HK-2 (cell line): ENCODE data around the gene BPI.
"Not testable (repeated sequence)": the region's sequence is repeated elsewhere in the genome, so short reads cannot be mapped to it uniquely, and the experiment has no call there.

Source experiments
- DNase-seq: peaks from one replicate; pipeline ENCODE4 v3.0.0-alpha.2; 2018; ENCODE audit not compliant: unreplicated experiment

BPI gene

DNA sequence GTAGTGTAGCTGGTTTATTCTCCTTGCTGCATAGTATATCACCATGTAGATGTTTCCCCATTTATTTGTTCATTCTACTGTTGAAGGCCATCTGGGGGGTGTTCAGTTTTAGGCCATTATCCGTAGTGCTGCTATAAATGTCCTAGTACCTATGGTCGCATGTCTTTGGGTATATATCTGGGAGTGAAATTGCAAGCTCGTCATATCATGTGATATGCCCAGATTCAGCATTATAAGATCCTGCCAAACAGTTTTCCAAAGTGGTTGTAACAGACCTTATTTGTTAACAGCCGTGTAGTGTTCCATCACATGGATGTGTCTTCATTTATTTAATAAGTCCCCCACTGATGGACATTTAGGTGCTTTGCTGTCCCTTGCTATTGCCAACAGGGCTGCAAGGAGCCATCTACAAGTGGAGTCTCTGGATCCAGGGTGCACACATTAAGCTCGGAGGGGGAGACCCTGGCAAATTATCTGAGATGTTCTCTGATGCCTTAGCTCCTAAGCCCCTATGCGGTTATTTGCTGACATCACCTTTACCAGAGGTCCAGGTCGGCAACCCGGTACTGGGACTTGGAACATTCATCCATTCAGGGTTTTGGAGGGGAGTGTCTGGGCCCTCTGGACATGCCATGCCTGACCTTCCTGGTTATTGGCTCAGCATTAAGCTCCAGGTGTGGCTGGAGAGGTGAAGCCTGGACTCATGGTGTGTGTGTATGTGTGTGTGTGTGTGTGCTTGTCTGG lies 59.2 kb downstream of the BPI start:
- no peak for DNase-seq

DNA sequence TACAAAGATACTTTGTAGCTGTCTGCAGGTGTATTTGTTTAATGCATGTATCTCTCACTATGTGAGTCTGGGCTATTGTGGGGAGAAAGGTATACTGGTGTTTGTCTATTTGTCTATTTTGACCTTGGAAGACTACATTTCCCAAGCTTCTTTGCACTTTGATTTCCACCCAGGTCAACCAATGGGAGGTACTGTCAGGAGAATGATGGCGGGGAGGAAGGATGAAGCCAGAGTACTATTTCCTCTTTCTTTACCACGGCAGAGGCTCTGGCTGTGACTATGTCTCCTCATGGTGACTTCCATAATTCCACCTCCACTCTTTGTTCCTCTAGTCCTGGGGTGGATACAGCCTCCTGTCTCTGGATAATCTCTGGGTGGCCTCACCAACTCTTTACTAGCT lies 65.4 kb downstream of the BPI start:
- DNase-seq, result no peak

DNA sequence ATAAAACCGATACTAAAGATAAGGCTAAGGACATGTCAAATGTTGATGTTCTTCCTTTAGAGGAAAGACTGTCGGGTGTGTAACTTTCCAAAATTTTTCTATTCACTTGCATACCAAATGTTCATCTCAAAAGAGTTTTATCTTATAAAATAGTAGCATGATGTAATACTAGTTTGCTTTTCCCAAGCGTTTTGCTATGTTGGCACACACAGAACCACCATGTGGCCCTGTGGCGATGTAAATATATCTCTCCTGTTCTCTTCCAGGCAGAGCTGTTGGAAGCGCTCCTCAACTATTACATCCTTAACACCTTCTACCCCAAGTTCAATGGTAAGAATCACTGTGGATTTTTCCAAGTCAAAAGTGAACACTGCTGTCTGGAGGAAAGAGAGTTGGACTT lies 68.8 kb downstream of the BPI start:
- DNase-seq, result no peak

DNA sequence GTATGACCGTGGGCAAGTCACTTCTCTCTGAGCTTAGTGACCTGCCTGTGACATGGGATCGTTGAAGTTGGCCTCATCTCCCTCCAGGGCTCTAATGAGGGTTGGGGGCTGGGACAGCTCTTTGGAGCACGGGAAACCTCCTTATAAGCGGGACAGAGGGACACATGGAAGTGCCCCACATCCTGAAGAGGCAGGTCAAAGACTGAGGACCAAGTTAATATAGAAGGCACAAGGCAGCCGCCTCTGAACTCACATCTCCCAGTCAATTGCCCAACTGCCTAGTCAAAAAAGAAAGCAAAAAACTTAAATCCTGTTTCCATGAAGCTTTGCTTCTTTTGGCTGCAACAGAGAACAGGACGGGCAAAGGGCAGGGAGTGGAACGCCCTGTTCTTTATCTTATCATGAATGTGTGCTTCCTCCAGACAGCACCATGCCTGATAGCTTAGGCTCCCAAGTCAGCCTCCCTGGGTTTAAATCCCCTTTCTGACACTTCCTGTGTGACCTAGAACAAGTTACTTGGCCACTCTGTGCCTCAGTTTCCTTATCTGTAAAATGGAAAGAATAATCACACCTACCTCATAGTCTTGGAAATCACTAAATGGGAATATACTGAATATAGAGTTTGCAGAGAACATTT lies 69.4 kb downstream of the BPI start:
- no peak for DNase-seq

DNA sequence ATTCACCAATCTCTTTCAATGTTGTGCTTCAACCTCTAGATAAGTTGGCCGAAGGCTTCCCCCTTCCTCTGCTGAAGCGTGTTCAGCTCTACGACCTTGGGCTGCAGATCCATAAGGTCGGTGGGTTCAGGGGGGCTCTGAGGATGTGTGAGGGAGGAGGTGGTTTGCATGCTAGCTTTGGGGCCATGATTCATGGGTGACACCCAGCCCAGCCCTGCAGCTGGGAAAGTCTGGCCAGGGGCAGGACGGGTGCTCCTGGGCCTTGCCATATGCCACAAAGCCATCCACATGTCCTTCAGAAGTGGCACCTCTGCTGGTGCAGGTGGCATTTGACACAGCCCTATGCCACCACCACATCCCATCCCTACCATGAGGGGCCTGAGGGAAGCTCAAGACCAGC lies 69.9 kb downstream of the BPI start:
- no peak for DNase-seq

DNA sequence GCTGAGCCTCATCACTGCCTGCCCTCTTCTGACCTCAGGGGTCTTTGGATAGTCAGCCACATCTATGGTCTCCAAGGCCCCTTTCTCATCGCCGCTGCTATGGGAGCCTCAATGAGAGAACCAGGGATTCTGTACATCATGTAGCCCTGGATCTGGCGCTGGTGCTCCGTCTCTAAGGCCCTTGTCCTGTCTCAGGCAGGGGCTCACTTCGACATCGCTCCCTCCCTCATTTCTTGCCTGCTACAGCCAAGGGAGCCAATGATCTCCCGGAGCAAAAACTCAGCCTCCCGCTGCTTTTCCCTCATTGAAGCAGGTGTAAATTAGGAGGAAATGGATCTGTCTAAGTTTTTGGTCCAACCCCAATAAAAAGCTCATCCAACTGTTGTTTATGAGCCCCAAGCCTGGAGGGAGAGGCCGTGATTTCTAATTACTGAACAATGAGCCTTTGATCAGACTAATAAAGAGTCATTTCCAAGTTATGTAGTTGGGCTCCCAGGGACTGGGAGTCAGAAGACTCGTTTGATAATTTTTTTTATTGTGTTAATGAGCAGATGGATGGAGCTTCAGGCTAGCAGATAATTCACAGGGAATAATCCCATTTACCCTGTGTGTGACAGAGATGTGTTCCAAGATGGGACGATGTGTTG lies 73.2 kb downstream of the BPI start:
- no peak for DNase-seq

DNA sequence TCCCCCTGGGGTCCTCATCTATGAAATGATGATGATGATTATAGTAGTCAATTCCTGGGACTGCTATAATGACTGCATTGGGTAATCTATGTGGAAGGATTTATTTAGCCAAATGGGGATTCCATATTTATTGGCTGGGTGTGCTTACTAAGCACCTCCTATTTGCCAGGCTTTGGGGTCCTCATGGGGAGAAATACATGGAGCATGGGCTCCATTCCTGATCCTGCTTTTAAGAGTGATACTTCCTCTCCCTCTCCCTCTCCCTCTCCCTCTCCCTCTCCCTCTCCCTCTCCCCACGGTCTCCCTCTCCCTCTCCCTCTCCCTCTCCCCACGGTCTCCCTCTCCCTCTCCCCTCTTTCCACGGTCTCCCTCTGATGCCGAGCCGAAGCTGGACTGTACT lies 73.9 kb downstream of the BPI start:
- not testable (repeated sequence) for DNase-seq

DNA sequence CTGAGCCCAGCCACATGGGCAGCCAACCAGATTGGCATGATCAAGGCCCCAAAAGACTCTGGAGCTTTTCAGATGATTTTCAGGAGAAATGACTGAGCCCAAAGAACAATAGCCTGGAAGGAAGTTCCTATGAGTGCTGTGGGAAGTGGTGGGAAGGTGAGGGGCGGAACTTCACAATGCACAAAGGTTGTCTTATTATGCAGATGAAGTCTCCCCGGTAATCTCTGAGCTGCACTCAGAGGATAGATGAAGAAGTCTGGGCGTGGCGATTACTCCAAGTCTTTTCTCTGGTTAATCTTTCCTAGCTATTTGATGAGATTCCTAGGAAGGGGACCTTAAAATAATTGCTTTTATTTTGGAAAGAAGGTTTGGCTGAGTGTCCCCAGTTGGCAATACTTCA lies 79.2 kb downstream of the BPI start:
- DNase-seq, result no peak

DNA sequence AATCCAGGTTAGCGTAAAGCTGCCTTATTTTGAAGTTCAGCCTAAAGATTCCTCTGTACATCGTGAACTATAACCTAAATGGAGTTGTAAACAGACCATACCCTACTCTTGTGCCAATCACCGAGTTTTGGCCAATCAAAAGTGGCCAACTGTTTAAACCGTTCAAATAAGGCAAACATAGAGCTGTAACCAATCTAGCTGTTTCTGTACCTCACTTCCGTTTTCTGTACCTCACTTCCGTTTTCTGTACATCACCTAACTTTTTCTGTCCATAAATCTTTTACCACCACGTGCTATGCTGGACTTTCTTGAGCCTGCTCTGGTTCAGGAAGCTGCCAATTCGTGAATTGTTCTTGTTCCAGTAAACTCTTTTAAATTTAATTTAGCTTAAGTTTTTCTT lies 82.0 kb downstream of the BPI start:
- no peak for DNase-seq

DNA sequence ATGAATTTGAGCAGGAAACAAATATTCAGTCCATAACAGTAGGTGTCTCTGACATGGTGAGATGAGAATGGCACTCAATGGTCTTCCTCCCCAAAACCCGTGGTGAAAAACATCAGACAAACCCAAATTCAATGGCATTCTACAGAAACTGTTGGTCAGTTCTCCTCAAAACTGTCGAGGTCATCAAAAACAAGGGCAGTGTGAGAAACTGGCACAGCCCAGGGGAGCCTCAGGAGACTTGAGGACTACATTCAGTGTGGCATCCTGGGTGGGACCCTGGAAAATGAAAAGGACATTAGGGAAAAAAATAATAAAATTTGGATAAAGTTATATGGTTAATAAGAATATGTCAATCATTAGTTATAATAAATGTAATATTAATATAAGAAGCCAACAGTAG lies 82.9 kb downstream of the BPI start:
- no peak for DNase-seq
